T-helper 17 cell (primary cell): Measurements from ENCODE around the gene SIDT2. TPM values are rescaled to one million over a fixed set of nuclear protein-coding genes. Genes with fewer than 3 reads are reported as not detected.
A peak's percentile ranks its signal among the peaks of the same experiment; 100 is the strongest.
"Not testable (repeated sequence)": the region's sequence is repeated elsewhere in the genome, so short reads cannot be mapped to it uniquely, and the experiment has no call there.

ENCODE experiments used
- ATAC-seq: fragments of 150-1000 bp; cut with Tn5 transposase; 2 replicates; pipeline ENCODE4 v1.10.0; 2021; ENCODE audit warnings: mild to moderate bottlenecking, moderate library complexity
- DNase-seq, 3 donors: peaks; one replicate each; pipeline versions ENCODE4 v3.0.0 to v3.0.0-alpha.2; 2020 to 2021
- H3K9me3 ChIP-seq: one replicate; pipeline ENCODE4 v1.7.0; 2013; ENCODE audit warnings: low read length, mild to moderate bottlenecking; ENCODE audit not compliant: control insufficient read depth, poor library complexity, severe bottlenecking
- H3K27ac Mint-ChIP-seq: one replicate; pipeline ENCODE4 v1.8.0; 2022; ENCODE audit warnings: mild to moderate bottlenecking, moderate library complexity, mixed read lengths
- H3K27me3 Mint-ChIP-seq: one replicate; pipeline ENCODE4 v1.8.0; 2022; ENCODE audit warnings: mixed read lengths
- H3K36me3 Mint-ChIP-seq: one replicate; pipeline ENCODE4 v1.8.0; 2022; ENCODE audit warnings: low read depth, mixed read lengths
- H3K4me1 Mint-ChIP-seq: one replicate; pipeline ENCODE4 v1.8.0; 2022; ENCODE audit warnings: mild to moderate bottlenecking, mixed read lengths
- H3K4me3 Mint-ChIP-seq: one replicate; pipeline ENCODE4 v1.8.0; 2022; ENCODE audit warnings: mild to moderate bottlenecking, moderate library complexity, mixed read lengths
- total RNA-seq, 4 donors: library from RNA in 2 of 4; stranded (reverse) in 2 of 4; gene quantifications; one replicate each; pipeline ENCODE4 v1.2.3 and lab custom pipeline; 2022 to 2026

Gene SIDT2
- total RNA-seq (100 to 1,000 TPM; 106 to 118 TPM), total RNA-seq (lab: John Stamatoyannopoulos, UW) (34.2 to 67.2 reads per million in 2 donors)

- Mint-ChIP-seq H3K4me1 (peaks cover 22% of the 10 kb centered on the region), H3K27ac (peak within 1 kb of the TSS; percentile 91), H3K4me3 (peak within 1 kb of the TSS; percentile 95), H3K36me3 (no peaks in the 10 kb centered on the region), H3K27me3 (no peaks in the 10 kb centered on the region)
- H3K9me3 ChIP-seq = no peaks in the 10 kb centered on the region
- DNase-seq = peak; percentile 74 to 81 (median 79)
- peak; percentile 94 for ATAC-seq
Measured at GRCh38 chr11:117178210-117179034, at the start of gene SIDT2. TSS of gene SIDT2 (plus strand) at chr11:117178743. CDS start at chr11:117179264, 521 bp downstream.

DNA sequence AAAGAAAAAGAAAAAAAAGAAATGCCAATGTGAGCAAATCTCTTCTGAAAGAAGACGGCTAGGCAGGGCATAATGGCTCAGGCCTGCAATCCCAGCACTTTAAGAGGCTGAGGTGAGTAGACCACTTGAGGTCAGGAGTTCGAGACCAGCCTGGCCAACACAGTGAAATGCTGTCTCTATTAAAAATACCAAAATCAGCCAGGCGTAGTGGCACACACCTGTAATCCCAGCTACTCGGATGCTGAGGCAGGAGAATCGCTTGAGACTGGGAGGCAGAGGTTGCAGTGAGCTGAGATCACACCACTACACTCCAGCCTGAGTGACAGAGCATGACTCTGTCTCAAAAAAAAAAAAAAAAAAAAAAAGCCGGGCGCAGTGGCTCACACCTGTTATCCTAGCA lies 48.1 kb upstream of the SIDT2 start:
- H3K27me3 Mint-ChIP-seq, H3K4me1 Mint-ChIP-seq: not testable (repeated sequence)

GRCh38 chr11:117130879-117131278 lies 47.7 kb upstream of the SIDT2 start:
- no peak overlapping the region for H3K27ac Mint-ChIP-seq
- peaks cover 2% of the 10 kb centered on the region for H3K4me1 Mint-ChIP-seq
- H3K36me3 Mint-ChIP-seq = no peaks in the 10 kb centered on the region
- no peak overlapping the region for H3K4me3 Mint-ChIP-seq
- no peaks in the 10 kb centered on the region for H3K27me3 Mint-ChIP-seq
- DNase-seq (no peak), ATAC-seq (no peak)
- no peaks in the 10 kb centered on the region for H3K9me3 ChIP-seq

More for the DNA sequence above, 48.1 kb upstream of the SIDT2 start:
- not testable (repeated sequence) for H3K9me3 ChIP-seq, H3K36me3 Mint-ChIP-seq, H3K27ac Mint-ChIP-seq, ATAC-seq, DNase-seq, H3K4me3 Mint-ChIP-seq

GRCh38 chr11:117134431-117134830 lies 44.1 kb upstream of the SIDT2 start:
- no peak overlapping the region for H3K27ac Mint-ChIP-seq
- H3K9me3 ChIP-seq = no peaks in the 10 kb centered on the region
- no peak overlapping the region for H3K4me3 Mint-ChIP-seq
- DNase-seq (no peak), ATAC-seq (no peak)
- peaks cover 4% of the 10 kb centered on the region for H3K27me3 Mint-ChIP-seq
- no peaks in the 10 kb centered on the region for H3K36me3 Mint-ChIP-seq
- H3K4me1 Mint-ChIP-seq = peaks cover 2% of the 10 kb centered on the region

- H3K27ac Mint-ChIP-seq, H3K36me3 Mint-ChIP-seq, H3K4me3 Mint-ChIP-seq, DNase-seq, ATAC-seq, H3K9me3 ChIP-seq, H3K27me3 Mint-ChIP-seq, H3K4me1 Mint-ChIP-seq: not testable (repeated sequence)
Measured at GRCh38 chr11:117134979-117135378, 43.6 kb upstream of the SIDT2 start.

- H3K27me3 Mint-ChIP-seq = peaks cover 18% of the 10 kb centered on the region
- not testable (repeated sequence) for H3K9me3 ChIP-seq, H3K36me3 Mint-ChIP-seq, ATAC-seq, H3K4me3 Mint-ChIP-seq, H3K4me1 Mint-ChIP-seq, H3K27ac Mint-ChIP-seq, DNase-seq
Measured at GRCh38 chr11:117137223-117138086, 41.1 kb upstream of the SIDT2 start.

DNA sequence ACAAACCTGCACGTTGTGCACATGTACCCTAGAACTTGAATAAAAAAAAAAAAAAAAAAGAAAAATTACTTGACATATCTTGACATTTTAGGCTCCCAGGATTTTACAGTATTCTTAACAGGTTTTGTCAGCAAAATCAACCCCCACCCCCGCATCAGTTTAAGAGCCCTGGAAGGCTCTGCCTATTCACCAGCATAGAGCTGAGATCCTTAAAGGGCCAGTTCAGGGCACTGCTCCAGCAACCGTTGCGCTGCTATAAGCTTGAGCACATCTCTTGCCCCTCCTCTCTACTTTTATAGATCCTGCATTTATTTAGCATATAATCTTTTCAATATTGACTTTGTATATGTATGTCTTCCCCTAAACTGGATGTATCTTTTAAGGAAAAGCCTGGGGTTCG lies 35.2 kb upstream of the SIDT2 start:
- DNase-seq (no peak), ATAC-seq (peak; percentile 41)
- Mint-ChIP-seq H3K27me3 (peaks cover 18% of the 10 kb centered on the region), H3K27ac (peak overlapping the region; percentile 93), H3K36me3 (peaks cover 9% of the 10 kb centered on the region), H3K4me3 (peak overlapping the region; percentile 98), H3K4me1 (peaks cover 37% of the 10 kb centered on the region)
- H3K9me3 ChIP-seq = no peaks in the 10 kb centered on the region

GRCh38 chr11:117143871-117144476 lies 34.6 kb upstream of the SIDT2 start, which contains the start of gene PAFAH1B2:
TSS of gene PAFAH1B2 (plus strand) at chr11:117144287. CDS start at chr11:117152448, 8,161 bp downstream.
- Mint-ChIP-seq H3K4me3 (peak within 1 kb of the TSS; percentile 98), H3K36me3 (peaks cover 9% of the 10 kb centered on the region), H3K27ac (peak within 1 kb of the TSS; percentile 94), H3K4me1 (peaks cover 37% of the 10 kb centered on the region), H3K27me3 (peaks cover 18% of the 10 kb centered on the region)
- no peaks in the 10 kb centered on the region for H3K9me3 ChIP-seq
- ATAC-seq (peak; percentile 90), DNase-seq (peak; percentile 90 to 91 (median 91))

GRCh38 chr11:117144477-117145392 lies 33.8 kb upstream of the SIDT2 start:
- H3K4me1 Mint-ChIP-seq = peaks cover 39% of the 10 kb centered on the region
- peak overlapping the region; percentile 98 for H3K4me3 Mint-ChIP-seq
- no peaks in the 10 kb centered on the region for H3K9me3 ChIP-seq
- peak in 2 of 3 donors; percentile 8 to 53 for DNase-seq
- peak overlapping the region; percentile 94 for H3K27ac Mint-ChIP-seq
- ATAC-seq = peak; percentile 54
- H3K36me3 Mint-ChIP-seq = peaks cover 7% of the 10 kb centered on the region
- H3K27me3 Mint-ChIP-seq = peaks cover 11% of the 10 kb centered on the region

GRCh38 chr11:117145393-117145761 lies 33.2 kb upstream of the SIDT2 start:
- peaks cover 36% of the 10 kb centered on the region for H3K4me1 Mint-ChIP-seq
- H3K4me3 Mint-ChIP-seq = peak overlapping the region; percentile 98
- DNase-seq (no peak), ATAC-seq (peak; percentile 17)
- H3K36me3 Mint-ChIP-seq = peaks cover under 1% of the 10 kb centered on the region
- H3K27ac Mint-ChIP-seq = peak overlapping the region; percentile 94
- peaks cover 4% of the 10 kb centered on the region for H3K27me3 Mint-ChIP-seq
- H3K9me3 ChIP-seq = no peaks in the 10 kb centered on the region

DNA sequence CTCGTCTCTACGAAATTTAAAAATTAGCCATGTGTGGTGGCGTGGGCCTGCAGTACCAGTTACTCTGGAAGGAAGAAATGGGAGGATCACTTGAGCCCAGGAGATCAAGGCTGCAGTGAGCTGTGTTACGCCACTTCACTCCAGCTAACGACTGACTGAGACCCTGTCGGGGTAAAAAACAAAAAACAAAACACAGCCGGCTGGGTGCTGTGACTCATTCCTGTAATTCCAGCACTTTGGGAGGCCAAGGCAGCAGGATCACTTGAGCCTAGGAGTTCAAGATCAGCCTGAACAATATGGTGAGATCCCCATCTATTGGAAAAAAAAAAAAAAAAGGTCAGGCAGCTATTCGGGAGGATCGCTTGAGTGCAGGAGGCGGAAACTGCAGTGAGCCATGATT lies 32.0 kb upstream of the SIDT2 start:
- Mint-ChIP-seq H3K4me1 (peaks cover 39% of the 10 kb centered on the region), H3K36me3 (no peaks in the 10 kb centered on the region)
- no peak for DNase-seq

GRCh38 chr11:117152066-117152465 lies 26.5 kb upstream of the SIDT2 start:
- ATAC-seq = no peak
- Mint-ChIP-seq H3K4me3 (no peak overlapping the region), H3K4me1 (peaks cover 21% of the 10 kb centered on the region), H3K36me3 (no peaks in the 10 kb centered on the region), H3K27ac (peak overlapping the region; percentile 4), H3K27me3 (no peaks in the 10 kb centered on the region)
- H3K9me3 ChIP-seq = no peaks in the 10 kb centered on the region
- DNase-seq = no peak

More for the DNA sequence above, 32.0 kb upstream of the SIDT2 start:
- Mint-ChIP-seq H3K27ac (no peak overlapping the region), H3K27me3 (no peaks in the 10 kb centered on the region), H3K4me3 (no peak overlapping the region)
- no peak for ATAC-seq
- no peaks in the 10 kb centered on the region for H3K9me3 ChIP-seq
